SU-DHL-6 (cell line): ENCODE measurements around the gene GMDS.

Experiments used
- H2AFZ ChIP-seq: fragments of 200-600 bp; sonication (generic); 2 replicates; pipeline ENCODE4 v1.6.1; 2014; ENCODE audit warnings: low read depth, mild to moderate bottlenecking, moderate library complexity, mixed read lengths, antibody characterized with exemption, low read length; ENCODE audit not compliant: severe bottlenecking
- H3F3A ChIP-seq: fragments of 200-600 bp; shearing (Covaris generic); 2 replicates; pipeline ENCODE4 v1.6.0; 2016; ENCODE audit warnings: antibody characterized with exemption, mild to moderate bottlenecking; ENCODE audit not compliant: insufficient read depth
- H3K27ac ChIP-seq: fragments of 200-600 bp; sonication (generic); 2 replicates; pipeline ENCODE4 v1.5.1; 2016; ENCODE audit warnings: low read depth, mild to moderate bottlenecking, low read length, moderate library complexity, mixed read lengths
- H3K27me3 ChIP-seq: fragments of 200-600 bp; sonication (generic), shearing (Covaris generic); 2 replicates; pipeline ENCODE4 v1.6.0; 2014; ENCODE audit warnings: mild to moderate bottlenecking, low read length
- H3K36me3 ChIP-seq: fragments of 200-600 bp; sonication (generic); 2 replicates; pipeline ENCODE4 v1.6.1; 2014; ENCODE audit warnings: mild to moderate bottlenecking, low read length, mixed read lengths
- H3K4me2 ChIP-seq: fragments of 300-600, 200-600 bp; shearing (Covaris generic), sonication (generic); 2 replicates; pipeline ENCODE4 v1.6.0; 2014; ENCODE audit warnings: low read length, low read depth, mild to moderate bottlenecking; ENCODE audit not compliant: poor library complexity, severe bottlenecking
- H3K4me3 ChIP-seq: fragments of 200-600 bp; sonication (generic); 2 replicates; pipeline ENCODE4 v1.5.1; 2014; ENCODE audit warnings: antibody characterized with exemption, low read length, mild to moderate bottlenecking, mixed read lengths; ENCODE audit not compliant: insufficient read depth, poor library complexity, severe bottlenecking
- H3K79me2 ChIP-seq: fragments of 200-600 bp; sonication (generic); 2 replicates; pipeline ENCODE4 v1.6.1; 2014; ENCODE audit warnings: mild to moderate bottlenecking, low read length, moderate library complexity; ENCODE audit not compliant: insufficient read depth
- H3K9ac ChIP-seq: fragments of 200-600 bp; sonication (generic); 2 replicates; pipeline ENCODE4 v1.7.0; 2014; ENCODE audit warnings: mild to moderate bottlenecking, low read length
- H3K9me2 ChIP-seq: fragments of 200-600 bp; sonication (generic); replicated peaks from 2 replicates; pipeline ENCODE4 v1.6.1; 2014; ENCODE audit warnings: low read length; ENCODE audit not compliant: insufficient read depth
- H3K9me3 ChIP-seq: fragments of 200-600 bp; sonication (generic); 2 replicates; pipeline ENCODE4 v1.6.1; 2014; ENCODE audit warnings: low read length, mixed read lengths; ENCODE audit not compliant: insufficient read depth
- H4K20me1 ChIP-seq: fragments of 200-600 bp; sonication (generic); 2 replicates; pipeline ENCODE4 v1.6.1; 2014; ENCODE audit warnings: low read depth, mild to moderate bottlenecking, antibody characterized with exemption, low read length, moderate library complexity, mixed read lengths
- CTCF ChIP-seq: fragments of 200-600 bp; sonication (generic); IDR thresholded peaks from one replicate; pipeline ENCODE4 v1.5.1; 2017; ENCODE audit warnings: antibody characterized with exemption, mild to moderate bottlenecking, low read length, moderate library complexity; ENCODE audit not compliant: insufficient read depth, poor library complexity, severe bottlenecking
- EZH2phosphoT487 ChIP-seq: fragments of 200-600 bp; sonication (generic), shearing (Covaris generic); conservative IDR thresholded peaks from 2 replicates; pipeline ENCODE4 v1.6.1; 2018; ENCODE audit warnings: mild to moderate bottlenecking, antibody characterized with exemption, low read length, moderate library complexity, mixed read lengths

Gene GMDS

DNA sequence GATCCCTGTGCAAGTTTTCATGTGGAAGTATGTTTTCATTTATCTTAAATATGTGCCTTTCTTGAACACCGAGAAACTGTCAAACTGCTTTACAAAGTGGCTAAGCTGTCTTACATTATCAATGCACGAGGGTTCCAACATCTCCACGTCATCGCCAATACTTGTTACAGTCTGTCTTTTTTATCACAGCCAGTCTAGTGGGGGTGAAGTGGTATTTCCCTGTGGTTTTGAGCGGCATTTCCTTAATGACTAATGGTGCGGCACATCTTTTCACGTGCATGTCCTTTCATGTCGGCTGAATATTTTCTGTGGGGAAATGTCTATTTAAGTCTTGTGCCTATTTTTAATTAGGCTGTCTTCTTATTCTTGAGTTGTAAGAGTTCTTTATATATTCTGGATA is 355.3 kb downstream of the GMDS start:
- no peak overlapping the region for H2AFZ ChIP-seq
- no peaks in the 10 kb centered on the region for H3K79me2 ChIP-seq
- no peak for TF ChIP-seq EZH2phosphoT487
- TF ChIP-seq CTCF, result no peak
- H4K20me1 ChIP-seq, result no peaks in the 10 kb centered on the region
- no peaks in the 10 kb centered on the region for H3K27me3 ChIP-seq
- no peak overlapping the region for H3K9ac ChIP-seq
- no peak overlapping the region for H3K4me3 ChIP-seq
- H3F3A ChIP-seq, result no peaks in the 10 kb centered on the region
- no peak overlapping the region for H3K27ac ChIP-seq
- H3K9me2 ChIP-seq, result no peaks in the 10 kb centered on the region
- no peak overlapping the region for H3K4me2 ChIP-seq
- 0 out of 2 replicates have a peak, but pooled peaks cover 3% of the 10 kb centered on the region for H3K36me3 ChIP-seq
- H3K9me3 ChIP-seq, result no peaks in the 10 kb centered on the region

GRCh38 chr6:1885576-1886011 is 359.8 kb downstream of the GMDS start:
- Histone ChIP-seq H3K4me3 (no peak overlapping the region), H3K36me3 (0 out of 2 replicates have a peak, but pooled peaks cover 3% of the 10 kb centered on the region), H3K9me2 (no peaks in the 10 kb centered on the region), H3K9ac (no peak overlapping the region), H3K27me3 (no peaks in the 10 kb centered on the region), H4K20me1 (no peaks in the 10 kb centered on the region), H3K4me2 (no peak overlapping the region), H3F3A (no peaks in the 10 kb centered on the region), H3K9me3 (no peaks in the 10 kb centered on the region), H3K79me2 (no peaks in the 10 kb centered on the region), H3K27ac (no peak overlapping the region), H2AFZ (no peak overlapping the region)
- TF ChIP-seq EZH2phosphoT487 (no peak), CTCF (no peak)

- Histone ChIP-seq H3K9me3 (no peaks in the 10 kb centered on the region), H3K9ac (no peak overlapping the region), H3K4me2 (no peak overlapping the region), H3K4me3 (no peak overlapping the region), H3K27me3 (no peaks in the 10 kb centered on the region), H3K36me3 (no peaks in the 10 kb centered on the region), H3K27ac (no peak overlapping the region), H2AFZ (no peak overlapping the region), H3F3A (no peaks in the 10 kb centered on the region), H3K79me2 (no peaks in the 10 kb centered on the region), H3K9me2 (no peaks in the 10 kb centered on the region), H4K20me1 (no peaks in the 10 kb centered on the region)
- TF ChIP-seq EZH2phosphoT487 (no peak), CTCF (no peak)
Observed at GRCh38 chr6:1884313-1884712, 361.1 kb downstream of the GMDS start.
